Superior temporal gyrus (tissue), 1 donor: ENCODE results near the gene TMCO4.

Experiments used
- DNase-seq: peaks from one replicate; pipeline ENCODE4 v3.0.0-alpha.2; 2016; ENCODE audit errors: extremely low spot score

TMCO4 gene

DNA sequence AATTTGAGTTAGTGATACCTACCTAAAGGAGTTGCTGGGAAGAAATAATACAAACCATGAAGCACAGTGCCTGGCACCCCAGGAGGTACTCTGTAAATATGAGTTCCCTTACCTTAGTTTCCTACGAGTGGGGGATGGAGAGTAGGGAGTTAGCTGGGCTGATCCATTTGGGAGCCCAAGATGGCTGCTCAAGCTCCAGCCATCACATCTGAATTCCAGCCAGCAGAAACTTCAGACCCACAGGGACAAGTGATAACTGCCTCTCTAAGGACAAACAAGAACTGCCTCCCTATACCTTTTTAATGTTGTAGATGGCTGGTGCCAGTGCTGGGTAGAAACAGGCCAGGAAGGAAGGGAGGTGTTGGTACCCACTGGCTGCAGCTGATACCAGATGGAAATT is 112.3 kb downstream of the TMCO4 start:
- DNase-seq = no peak

DNA sequence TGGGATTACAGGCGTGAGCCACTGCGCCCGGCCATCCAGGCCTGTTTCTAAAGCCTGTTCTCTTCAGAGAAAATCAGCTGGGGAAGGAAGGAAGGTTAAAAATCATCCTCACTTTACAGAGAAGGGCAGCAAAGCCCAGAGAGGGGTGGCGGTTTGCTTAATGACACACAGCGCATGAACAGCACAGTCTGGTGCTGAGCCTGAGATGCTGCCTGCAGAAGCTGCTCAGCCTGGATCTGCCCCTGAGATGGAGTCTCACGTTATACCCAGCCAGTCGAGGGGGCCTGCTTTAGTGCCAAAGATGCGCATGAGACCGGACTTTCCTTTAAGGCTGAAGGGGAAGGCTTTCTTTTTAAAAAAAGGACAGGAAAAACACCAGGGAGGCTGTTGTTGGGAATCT is 113.7 kb downstream of the TMCO4 start:
- DNase-seq = no peak

DNA sequence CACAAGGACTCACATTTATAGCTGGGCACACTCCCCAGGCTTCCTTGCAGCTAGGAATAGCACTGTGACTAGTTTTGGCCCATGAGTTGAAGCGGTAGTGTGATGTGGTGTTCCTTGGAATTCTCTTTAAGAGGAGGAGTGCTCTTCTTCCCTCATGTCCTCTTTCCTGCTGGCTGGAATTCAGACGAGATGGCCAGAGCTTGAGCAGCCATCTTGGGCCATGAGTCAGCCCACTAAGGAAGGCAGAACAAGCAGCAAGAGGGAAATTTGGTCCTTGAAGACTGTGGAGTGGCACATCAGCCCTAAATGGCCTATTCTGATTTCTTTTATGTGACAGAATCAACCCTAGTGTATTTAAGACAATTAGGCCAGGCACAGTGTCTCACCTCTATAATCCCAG is 115.0 kb downstream of the TMCO4 start:
- peak; percentile 31 for DNase-seq

DNA sequence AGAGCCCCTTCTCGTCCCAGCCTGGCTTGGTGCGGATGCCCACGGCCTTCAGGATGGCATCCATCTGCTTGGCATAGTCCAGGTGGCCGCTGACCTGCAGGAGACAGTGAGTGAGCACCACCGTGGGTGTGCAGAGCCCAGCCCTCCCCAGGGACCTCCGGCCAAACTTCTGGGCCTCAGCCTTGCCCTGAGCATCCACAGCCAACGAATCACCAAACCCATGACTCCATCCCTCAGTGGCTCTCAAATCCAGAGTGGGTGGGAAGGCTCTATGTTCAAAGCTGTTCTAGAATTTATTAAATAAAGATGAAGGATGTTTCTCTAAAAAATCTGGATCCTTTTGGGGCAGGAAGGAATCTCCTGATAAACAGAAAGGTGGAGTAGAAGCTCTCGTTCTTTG is 116.4 kb downstream of the TMCO4 start:
- no peak for DNase-seq

DNA sequence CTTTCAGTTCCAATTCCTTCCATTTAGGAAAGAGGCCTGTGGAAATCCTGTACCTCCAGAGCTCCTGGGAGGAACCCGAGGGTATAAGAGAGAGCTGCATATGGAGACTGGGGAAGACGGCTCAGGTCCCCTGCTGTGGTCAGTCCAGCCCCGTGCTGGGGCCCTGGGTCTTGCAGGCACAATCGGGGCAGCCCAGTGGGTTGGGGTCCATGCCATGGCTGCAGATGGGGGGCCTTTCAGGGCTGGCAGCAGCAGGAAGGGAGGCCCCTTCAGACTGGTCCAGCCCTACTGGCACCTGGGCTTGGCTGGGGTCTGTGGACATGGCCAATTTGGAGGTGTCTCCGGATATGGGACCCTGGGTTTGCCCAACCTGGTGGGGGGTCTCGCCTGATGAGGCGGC is 116.8 kb downstream of the TMCO4 start:
- DNase-seq = no peak

DNA sequence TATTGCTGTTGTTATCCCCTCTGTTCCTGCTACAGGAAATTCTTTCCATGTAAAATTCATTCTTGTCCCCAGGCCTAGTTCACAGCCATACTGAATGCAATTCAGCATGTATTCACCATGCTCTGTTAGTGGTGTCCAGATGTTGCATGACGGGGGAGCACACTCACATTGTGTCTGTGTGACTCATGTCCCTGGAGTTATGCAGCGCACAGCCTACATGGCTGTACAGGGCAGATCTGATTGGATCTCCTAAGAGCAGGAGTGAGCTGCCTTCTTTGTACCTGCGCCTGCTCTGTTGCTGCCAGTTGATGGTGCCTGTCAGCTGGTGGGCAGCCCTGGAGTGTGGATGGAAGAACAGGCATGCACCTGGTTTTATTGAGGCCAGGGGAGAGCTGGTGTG is 117.5 kb downstream of the TMCO4 start:
- DNase-seq = no peak

DNA sequence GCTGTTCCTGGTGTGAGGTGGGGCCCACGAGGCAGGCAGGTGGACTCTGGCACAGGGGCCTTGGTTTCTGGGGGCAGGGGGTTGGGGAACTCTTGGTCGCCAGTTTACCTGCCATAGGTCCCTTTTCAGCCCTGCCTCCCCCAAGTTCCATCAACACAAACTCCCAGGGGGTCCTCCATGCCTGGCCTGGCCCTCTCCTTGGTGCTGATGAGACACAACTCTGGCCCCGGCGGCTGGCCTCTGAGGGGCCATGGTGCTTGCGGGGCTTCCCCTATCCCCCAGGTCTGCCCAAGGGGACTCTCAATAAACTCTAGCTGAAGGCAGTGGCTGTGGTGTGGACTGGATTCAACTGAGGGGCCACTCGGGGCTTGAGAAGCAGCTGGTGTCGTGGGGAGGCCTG is 119.1 kb downstream of the TMCO4 start:
- no peak for DNase-seq

DNA sequence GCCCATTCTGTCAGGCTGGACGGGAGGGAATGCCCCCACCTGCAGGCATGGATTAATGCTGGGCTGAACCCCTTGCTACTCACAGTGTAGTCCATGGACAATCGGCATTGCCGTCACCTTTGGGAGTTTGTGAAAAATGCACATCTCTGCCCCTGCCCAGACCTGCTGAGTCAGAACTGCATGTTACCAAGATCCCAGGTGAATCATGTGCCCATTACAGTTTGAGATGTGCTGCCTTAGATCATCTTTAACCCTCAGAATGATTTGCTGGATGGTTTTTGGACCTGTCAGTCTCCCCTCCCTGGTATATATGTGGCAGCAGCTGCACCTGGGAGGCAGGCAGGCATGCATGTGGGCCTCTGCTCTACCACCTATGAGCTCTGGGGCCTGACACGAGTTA is 120.0 kb downstream of the TMCO4 start:
- no peak for DNase-seq

DNA sequence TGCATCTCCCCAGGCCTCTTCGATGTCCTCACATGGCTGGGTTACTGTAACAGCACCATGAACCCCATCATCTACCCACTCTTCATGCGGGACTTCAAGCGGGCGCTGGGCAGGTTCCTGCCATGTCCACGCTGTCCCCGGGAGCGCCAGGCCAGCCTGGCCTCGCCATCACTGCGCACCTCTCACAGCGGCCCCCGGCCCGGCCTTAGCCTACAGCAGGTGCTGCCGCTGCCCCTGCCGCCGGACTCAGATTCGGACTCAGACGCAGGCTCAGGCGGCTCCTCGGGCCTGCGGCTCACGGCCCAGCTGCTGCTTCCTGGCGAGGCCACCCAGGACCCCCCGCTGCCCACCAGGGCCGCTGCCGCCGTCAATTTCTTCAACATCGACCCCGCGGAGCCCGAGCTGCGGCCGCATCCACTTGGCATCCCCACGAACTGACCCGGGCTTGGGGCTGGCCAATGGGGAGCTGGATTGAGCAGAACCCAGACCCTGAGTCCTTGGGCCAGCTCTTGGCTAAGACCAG is 120.7 kb downstream of the TMCO4 start:
- DNase-seq = no peak

DNA sequence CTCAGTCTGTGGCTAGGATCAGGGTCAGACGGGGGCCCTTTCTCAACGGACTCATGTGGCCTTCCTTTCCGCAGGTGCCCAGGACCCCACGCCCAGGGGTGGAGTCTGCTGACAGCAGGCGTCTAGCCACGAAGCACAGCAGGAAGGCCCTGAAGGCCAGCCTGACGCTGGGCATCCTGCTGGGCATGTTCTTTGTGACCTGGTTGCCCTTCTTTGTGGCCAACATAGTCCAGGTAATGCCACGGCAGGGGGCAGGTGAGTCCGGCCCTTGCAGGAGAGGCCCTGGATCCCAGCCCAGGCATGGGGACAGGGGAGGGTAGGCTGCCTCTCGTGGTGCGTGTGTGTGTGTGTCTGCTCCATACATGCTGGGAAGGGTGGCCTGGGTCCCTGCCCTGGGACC is 121.2 kb downstream of the TMCO4 start:
- DNase-seq = no peak

DNA sequence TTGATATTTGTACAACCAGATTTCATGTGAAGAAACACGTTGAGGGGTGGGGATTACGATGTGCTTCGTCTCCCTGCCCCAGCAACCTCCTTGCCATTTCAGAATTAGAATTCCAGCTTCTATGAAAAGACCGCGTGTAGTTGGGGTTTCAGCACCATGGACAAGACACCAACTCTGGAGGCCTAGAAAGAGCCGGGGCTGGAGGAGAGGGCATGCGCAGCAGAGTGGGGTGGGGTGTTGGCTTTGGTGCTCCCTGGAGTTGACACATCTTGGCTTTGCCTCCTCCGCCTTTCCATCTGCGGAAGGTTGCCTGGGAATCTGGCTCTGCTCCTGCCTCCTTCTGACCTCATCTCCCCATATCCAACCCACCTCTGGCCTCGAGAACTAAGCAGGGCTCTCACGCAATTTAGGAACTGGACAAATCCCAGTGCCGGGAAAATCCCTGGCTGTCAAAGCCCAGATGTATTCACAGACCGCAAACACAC is 123.2 kb downstream of the TMCO4 start:
- DNase-seq = no peak

DNA sequence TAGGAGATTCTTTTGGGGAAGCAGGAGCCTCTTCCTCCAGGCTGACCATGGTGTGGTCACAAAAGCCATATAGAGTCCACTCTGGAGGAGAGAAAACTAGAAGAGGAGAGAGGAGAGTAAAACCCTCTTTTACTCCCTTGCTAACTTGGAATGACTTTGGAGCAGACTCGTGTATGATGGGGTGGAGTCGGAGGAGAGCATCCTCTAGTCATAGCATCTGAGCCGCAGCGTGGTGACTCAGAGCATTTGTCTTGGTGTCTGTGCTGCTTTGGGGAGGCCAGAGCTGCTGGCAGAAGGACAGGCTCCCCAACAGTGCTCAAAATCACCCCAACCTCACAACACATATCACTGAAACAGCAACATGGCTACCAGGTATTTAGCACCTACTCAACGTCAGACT is 123.9 kb downstream of the TMCO4 start:
- DNase-seq = no peak

DNA sequence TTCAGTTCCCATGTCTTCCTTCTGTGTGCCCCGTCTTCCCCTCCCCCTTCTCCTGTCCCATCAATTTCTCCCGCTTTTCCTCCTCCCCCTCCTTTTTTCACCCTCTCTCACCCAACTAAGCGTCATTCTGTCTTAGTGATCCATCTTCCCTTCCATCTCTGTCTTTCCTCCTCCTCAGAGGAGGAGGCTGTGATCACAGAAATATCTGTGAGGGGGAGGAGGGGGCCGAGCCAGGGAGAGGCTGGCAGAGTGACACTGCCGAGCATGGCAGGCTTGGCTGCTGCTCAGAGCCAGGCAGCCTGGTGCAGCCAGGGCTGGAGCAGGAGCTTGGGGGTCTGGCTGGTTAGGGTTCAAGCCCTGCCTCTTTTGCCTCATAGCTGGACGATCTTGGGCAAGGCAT is 127.5 kb downstream of the TMCO4 start:
- no peak for DNase-seq

DNA sequence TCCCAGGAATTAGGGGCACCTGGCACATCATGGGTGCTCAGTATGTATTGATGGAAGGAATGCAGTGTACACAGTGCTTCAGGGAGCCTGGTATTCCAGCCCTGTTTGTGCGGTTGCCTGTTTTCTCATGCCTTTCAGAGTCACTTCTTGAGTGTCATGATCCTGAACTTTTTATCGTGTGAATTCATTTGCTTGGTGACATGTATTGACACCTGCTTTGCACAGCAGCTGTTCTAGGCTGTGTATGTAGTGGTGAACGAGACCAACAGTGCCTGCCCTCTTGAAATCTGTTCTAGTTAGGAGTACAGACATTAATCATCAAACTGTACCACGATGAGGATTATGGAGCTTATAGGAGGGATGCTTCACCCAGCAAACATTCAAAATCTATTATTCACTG is 128.9 kb downstream of the TMCO4 start:
- DNase-seq = no peak

DNA sequence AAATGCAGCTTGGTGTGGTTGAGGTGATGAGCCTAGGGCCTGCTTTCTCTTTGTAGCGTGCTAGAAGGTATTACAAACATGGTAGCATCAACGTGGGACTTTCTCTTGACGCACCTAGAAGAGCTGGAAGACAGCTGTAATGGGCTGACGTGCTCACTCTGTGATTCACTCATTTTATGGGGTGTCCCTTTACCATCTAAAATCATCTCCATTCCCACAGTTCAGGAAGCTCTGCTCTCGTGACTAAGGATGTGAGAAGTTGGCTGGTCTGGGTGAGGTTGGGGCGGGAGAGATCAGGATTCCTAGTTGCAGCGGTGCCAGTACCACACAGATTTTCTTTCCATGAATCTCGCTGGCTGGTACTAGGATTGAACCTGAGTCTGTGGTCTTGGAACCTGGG is 130.8 kb downstream of the TMCO4 start:
- no peak for DNase-seq

DNA sequence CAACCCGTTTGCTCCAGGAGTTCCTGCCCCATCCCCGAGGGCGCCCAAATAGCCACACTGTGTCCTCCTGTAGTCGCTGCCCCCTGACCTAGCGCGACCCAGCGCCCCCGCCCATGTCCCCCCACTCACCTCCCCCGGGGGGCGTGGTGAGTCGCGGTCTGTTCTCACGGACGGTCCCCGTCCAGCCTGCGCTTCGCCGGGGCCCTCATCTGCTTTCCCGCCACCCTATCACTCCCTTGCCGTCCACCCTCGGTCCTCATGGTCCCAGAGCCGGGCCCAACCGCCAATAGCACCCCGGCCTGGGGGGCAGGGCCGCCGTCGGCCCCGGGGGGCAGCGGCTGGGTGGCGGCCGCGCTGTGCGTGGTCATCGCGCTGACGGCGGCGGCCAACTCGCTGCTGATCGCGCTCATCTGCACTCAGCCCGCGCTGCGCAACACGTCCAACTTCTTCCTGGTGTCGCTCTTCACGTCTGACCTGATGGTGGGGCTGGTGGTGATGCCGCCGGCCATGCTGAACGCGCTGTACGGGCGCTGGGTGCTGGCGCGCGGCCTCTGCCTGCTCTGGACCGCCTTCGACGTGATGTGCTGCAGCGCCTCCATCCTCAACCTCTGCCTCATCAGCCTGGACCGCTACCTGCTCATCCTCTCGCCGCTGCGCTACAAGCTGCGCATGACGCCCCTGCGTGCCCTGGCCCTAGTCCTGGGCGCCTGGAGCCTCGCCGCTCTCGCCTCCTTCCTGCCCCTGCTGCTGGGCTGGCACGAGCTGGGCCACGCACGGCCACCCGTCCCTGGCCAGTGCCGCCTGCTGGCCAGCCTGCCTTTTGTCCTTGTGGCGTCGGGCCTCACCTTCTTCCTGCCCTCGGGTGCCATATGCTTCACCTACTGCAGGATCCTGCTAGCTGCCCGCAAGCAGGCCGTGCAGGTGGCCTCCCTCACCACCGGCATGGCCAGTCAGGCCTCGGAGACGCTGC is 133.9 kb downstream of the TMCO4 start:
- DNase-seq = no peak

DNA sequence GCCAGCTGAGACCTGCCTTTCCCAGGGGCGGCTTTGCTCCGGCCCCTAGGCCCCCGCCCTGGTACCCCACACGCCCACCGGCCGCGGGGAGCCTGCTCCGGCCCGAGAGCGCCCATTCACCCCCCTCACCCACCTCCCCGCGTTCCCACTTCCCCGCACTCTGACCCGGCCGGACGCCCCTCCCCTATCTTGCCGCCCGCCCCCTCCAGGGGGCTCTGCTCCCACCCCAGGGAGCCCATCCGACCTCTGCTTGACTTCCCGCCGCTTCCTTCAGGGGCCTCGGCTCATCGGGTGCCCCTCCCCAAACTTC is 134.6 kb downstream of the TMCO4 start:
- DNase-seq = no peak

DNA sequence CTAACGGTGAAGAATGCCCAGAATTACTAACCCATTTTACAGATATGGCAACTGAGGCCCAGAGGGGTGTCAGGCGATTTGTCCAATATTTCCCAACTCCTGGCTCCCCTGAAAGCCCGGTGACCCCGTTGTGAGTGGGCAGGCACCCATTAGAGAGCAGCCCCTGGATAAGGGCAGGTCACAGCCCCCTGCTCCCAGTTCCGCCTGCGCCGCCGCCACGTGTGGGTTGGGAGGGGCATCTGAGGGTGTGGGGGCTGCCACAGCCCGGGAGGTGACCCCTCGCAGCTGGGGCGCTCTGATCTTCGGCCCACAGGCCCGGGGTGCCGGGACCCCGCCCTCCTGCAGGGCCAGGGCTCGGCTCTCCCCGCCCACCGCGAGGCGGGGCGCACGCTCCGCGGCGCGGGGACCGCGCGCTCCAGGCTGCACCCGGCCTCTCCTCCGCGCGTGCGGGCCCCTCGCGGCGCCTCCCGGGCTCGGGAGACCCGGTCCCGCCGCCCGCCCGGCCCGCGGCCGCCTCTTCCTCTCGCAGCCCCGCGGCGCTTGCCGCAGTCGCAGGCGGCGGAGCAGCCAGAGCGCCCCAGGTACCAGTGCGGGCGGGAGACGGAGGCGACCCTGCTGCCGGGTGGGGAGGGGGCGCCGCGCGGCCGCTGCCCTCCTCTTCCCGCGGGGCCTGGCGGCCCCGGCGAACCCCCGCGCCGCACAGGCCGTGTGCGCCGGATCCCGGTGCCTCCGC is 135.1 kb downstream of the TMCO4 start, which contains the start of gene HTR6:
TSS of gene HTR6 (plus strand) at position 423 of the 733 bp plus-strand sequence. CDS start 879 bp downstream, outside the sequence.
- DNase-seq = no peak

DNA sequence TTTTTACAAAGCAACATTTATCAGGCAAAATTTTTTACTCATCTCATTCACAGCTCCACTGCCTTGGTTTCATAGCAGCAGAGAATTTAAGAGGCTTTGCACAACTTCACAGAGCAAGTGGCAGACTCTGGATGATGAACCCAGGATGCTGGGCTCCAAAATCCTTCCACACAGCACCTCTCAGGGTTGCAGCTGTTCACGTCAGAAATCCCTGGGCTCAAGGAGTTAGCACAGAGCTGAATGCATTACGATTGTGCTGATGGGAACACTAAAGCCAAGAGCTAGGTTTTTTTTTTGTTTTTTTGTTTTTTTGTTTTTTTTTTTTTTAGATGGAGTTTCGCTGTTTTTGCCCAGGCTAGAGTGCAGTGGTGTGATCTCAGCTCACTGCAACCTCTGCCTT is 137.4 kb downstream of the TMCO4 start:
- no peak for DNase-seq

DNA sequence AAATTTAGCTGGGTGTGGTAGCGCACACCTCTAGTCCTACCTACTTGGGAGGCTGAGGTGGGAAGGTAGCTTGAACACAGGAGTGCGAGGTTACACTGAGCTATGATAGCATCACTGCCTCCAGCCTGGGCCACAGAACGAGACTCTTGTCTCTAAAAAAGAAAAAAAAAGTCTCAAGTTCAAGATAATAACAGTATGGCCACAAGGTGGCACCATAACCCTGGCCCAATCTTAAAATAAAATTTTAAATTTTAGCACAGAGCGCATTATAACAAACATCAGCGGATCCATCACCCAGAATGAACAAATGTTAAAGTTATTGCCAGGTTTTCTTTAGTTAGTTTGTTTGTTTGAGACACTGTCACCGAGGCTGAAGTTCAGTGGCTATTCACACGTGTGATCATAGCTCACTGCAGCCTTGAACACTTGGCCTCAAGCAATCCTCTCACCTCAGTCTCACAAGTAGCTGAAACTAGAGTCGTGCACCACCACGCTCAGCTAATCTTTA is 137.9 kb downstream of the TMCO4 start:
- peak; percentile 83 for DNase-seq

DNA sequence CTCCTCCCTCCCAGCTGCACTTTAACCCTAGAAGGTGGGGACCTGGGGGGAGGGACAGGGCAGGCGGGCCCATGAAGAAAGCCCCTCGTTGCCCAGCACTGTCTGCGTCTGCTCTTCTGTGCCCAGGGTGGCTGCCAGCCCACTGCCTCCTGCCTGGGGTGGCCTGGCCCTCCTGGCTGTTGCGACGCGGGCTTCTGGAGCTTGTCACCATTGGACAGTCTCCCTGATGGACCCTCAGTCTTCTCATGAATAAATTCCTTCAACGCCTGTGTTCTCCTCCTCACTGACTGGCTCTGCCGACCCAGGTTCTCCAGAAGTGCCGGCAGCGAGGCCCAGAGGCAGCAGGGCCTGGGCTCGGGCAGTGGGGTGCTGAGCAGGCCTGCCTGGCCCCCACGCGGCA is 141.5 kb downstream of the TMCO4 start:
- DNase-seq = no peak

DNA sequence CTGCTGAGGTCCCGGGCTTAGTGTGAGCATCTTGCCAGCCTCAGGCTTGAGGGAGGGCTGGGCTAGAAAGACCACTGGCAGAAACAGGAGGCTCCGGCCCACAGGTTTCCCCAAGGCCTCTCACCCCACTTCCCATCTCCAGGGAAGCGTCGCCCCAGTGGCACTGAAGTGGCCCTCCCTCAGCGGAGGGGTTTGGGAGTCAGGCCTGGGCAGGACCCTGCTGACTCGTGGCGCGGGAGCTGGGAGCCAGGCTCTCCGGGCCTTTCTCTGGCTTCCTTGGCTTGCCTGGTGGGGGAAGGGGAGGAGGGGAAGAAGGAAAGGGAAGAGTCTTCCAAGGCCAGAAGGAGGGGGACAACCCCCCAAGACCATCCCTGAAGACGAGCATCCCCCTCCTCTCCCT is 142.2 kb downstream of the TMCO4 start:
- no peak for DNase-seq
